AG08395 (cell line): ENCODE results near the gene NIFK.
"Not testable (repeated sequence)": the region's sequence is repeated elsewhere in the genome, so short reads cannot be mapped to it uniquely, and the experiment has no call there.

Experiments
- DNase-seq: peaks from one replicate; pipeline ENCODE4 v3.0.0; 2012; ENCODE audit warnings: mixed read lengths, low spot score

NIFK gene

DNA sequence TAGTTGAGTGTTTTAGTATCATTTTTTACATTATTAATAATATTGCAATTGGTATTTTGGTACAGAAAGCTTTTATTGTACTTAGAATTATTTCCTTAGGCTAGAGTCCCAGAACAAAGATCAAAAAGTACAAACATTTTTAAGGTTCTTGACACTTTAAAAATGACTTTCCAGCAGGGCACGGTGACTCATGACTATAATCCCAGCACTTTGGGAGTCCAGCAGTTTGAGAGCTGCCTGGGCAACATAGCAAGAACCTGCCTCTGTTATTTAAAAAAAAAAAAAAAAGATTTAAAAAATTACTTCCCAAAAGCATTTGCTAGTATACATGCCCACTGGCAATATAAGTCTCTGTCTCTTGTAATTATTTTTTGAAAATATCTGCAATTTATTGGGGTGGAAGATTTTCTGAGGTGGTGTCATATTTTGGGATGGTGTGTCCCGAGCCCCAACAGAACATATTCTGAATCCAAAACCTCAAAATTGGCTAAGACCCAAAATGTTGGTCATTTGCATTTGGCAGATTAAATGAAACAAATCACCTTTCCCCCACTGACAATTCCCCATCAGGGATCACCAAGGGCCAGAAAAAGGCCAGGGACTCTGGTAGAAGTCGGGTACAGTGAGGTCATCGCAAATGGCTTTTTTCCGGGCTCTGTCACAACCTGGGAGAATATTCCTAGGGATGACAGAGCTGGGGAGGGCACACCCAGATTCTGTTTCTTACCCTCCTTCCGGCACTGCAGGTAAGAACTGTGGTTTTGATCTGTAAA lies 42.1 kb downstream of the NIFK start:
- no peak for DNase-seq

DNA sequence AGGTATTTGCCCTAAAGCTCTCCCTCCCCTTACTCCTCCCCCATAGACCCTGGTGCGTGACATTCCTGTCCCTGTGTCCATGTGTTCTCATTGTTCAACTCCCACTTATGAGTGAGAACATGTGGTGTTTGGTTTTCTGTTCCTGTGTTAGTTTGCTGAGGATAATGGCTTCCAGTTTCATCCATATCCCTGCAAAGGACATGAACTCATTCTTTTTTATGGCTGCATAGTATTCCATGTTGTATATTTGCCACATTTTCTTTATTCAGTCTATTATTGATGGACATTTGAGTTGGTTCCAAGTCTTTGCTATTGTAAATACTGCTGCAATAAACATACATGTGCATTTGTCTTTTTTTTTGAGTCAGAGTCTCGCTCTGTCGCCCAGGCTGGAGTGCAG lies 46.1 kb downstream of the NIFK start:
- not testable (repeated sequence) for DNase-seq

DNA sequence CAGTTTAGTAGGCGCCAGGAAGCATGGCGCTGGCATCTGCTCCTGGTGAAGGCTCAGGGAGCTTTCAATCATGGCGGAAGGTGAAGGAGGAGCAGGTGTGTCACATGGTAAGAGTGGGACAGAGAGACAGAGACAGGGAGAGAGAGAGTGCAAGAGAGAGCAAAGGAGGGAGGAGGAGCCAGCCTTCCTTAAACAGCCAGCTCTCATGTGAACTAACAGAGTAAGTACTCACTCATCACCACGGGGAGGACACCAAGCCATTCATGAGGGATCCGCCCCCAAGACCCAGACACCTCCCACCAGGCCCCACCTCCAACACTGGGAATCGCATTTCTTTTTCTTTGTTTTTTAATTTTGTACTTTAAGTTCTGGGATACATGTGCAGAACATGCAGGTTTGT lies 46.6 kb downstream of the NIFK start:
- no peak for DNase-seq

GRCh38 chr2:121689356-121689755 lies 47.3 kb downstream of the NIFK start:
- peak; percentile 59 for DNase-seq

GRCh38 chr2:121688820-121689219 lies 47.9 kb downstream of the NIFK start:
- no peak for DNase-seq

DNA sequence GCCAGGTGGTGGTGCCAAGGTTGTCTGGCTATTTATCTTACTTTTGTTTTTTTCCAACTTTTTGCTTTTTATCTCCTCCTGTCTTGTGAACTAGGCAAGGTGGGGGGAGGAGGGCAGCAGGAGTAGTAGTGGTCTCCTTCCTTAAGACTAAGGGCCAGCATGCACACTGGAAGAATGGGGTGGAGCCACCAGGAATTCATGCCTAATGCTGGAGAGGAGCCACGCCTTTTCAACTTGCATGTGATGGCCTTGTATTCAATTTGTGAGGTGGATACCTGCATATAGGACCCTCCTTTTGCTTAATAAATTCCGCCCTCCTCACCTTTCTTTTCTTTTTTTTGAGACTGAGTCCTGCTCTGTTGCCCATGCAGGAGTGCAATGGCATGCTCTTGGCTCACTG lies 49.8 kb downstream of the NIFK start:
- DNase-seq: no peak

- DNase-seq: no peak
Observed at GRCh38 chr2:121686218-121686617, 50.5 kb downstream of the NIFK start.

DNA sequence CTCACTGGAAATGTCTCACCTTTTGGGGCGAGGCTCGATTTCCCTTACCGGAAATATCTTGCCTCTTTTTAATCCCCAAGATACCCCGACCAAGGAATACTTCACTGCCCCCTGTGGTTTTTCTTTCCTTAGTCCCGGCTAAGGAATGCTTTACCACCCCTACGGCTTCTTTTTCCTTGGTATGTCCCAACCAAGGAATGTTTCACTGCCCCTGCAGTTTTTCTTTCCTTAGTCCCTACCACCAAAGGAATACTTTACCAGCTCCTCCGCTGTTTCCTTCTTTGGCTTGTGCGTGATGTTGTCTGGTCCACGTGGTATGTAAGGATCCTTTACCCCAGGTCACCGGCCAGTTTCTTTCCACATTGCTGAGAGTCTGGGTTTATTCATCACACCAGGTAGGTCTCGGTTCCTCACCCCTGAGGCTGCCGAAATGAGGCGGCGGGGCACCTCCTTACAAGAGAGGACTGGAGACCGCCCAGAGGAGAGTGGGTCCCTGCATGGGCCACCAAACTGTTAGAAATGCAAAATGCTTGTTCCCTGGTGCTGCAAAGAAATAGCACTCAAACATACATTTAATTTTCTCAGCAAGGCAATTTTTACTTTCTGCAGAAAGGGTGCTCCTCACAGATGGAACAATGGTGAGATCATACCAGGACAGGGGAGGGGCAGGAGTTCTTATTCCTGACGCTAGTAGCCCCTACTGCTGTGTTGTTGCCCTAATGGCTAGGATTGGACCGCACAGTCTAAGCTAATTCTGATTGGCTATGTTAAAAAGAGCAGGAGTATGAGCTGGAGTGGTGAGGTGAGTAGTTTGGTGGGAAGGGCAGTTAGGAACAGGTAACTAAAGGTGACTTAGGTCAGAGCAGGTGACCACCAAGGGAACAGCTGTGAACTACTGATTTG lies 54.0 kb downstream of the NIFK start:
- DNase-seq: no peak

GRCh38 chr2:121677855-121678254 lies 58.8 kb downstream of the NIFK start:
- DNase-seq: no peak
